PFSK-1 (cell line): ENCODE results near the gene RTN4RL2.

Experiments
- POLR2AphosphoS5 ChIP-seq: IDR thresholded peaks from 2 replicates; pipeline ENCODE4 v1.6.1; 2012; ENCODE audit warnings: low read depth, mild to moderate bottlenecking, control low read depth, low read length, moderate library complexity
- REST ChIP-seq, 2 experiments: IDR thresholded peaks; 2 replicates each; pipeline versions ENCODE4 v1.6.1 to v1.8.0; 2011 to 2012; ENCODE audit warnings: low read depth in 2 of 2, low read length in 2 of 2, control low read depth in 1 of 2, inconsistent platforms in 1 of 2, mild to moderate bottlenecking in 1 of 2, moderate library complexity in 1 of 2; ENCODE audit not compliant: insufficient read depth in 1 of 2
- SIN3A ChIP-seq: IDR thresholded peaks from 2 replicates; pipeline ENCODE4 v1.6.1; 2012; ENCODE audit warnings: mild to moderate bottlenecking, low read length, moderate library complexity, borderline replicate concordance; ENCODE audit not compliant: insufficient read depth

DNA sequence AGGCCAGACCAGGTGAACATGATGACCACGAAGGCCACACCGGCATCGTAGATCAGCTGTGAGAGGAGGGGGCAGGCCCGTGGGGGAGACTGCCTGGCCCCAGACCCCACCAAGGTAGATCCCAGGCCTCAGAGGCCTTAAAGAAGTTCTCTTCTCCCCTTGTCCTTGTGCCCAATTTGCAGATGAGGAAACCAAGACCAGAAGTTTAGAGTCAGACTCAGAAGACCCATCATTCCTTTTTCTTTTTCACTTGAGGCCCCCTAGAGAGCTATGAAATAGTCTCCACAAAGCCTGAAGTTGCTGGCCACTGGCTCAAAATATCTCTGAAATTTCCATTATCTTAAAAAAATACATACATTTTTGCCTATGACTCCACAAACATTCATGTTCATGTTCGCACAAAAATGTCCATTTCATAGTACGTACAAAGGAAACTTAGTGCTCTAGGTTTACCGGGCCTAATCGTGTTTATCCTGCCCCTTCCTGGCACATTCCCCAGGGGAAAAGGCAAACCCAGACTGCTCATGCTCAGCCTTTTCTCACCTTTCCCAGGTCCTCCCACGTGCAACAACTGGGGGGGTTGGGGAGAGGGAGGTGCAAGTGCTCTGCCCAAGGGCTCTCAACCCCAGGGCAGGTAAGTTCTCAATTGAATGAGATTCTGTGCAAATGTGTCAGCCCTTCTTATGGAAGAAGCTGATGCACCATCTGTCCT is 35.9 kb downstream of the RTN4RL2 start:
- TF ChIP-seq SIN3A (no peak), REST (IDR thresholded peaks at IDR 0.05; ENCODE audit: insufficient read depth in 1 of 2, low read depth in 2 of 2, low read length in 2 of 2) (no peak), POLR2AphosphoS5 (no peak)
